Muscle of leg (tissue), 11 donors: Measurements from ENCODE around the gene COMMD4. TPM values are rescaled to one million over a fixed set of nuclear protein-coding genes. Genes with fewer than 3 reads are reported as not detected.
A peak's percentile ranks its signal among the peaks of the same experiment; 100 is the strongest.
"Not testable (repeated sequence)": the region's sequence is repeated elsewhere in the genome, so short reads cannot be mapped to it uniquely, and the experiment has no call there.

Source experiments
- DNase-seq: peaks from one replicate; pipeline ENCODE4 v3.0.0; 2013
- H3K27ac ChIP-seq: one replicate; pipeline ENCODE4 v1.5.1; 2013; ENCODE audit warnings: mild to moderate bottlenecking, low read length, control low read depth
- H3K27me3 ChIP-seq: one replicate; pipeline ENCODE4 v1.6.1; 2013; ENCODE audit warnings: low read length; ENCODE audit not compliant: control insufficient read depth, insufficient read depth
- H3K36me3 ChIP-seq: one replicate; pipeline ENCODE4 v1.6.1; 2013; ENCODE audit warnings: low read length; ENCODE audit not compliant: control insufficient read depth, insufficient read depth
- H3K4me1 ChIP-seq: one replicate; pipeline ENCODE4 v1.6.1; 2013; ENCODE audit warnings: low read length; ENCODE audit not compliant: control insufficient read depth, insufficient read depth
- H3K4me3 ChIP-seq: one replicate; pipeline ENCODE4 v1.5.1; 2013; ENCODE audit warnings: low read length, control low read depth
- H3K9me3 ChIP-seq: replicated peaks from 2 replicates; pipeline ENCODE4 v1.6.1; 2013; ENCODE audit warnings: low read depth, low read length; ENCODE audit not compliant: control insufficient read depth
- WGBS: methylation state at CpG from one replicate; pipeline ENCODE4 v1.1.5; 2013; ENCODE audit warnings: missing lambda C conversion rate; ENCODE audit not compliant: insufficient coverage; 5-methylcytosine and 5-hydroxymethylcytosine counted together
- polyA plus RNA-seq, 8 donors: library from polyadenylated mRNA; unstranded; fragments of 120-200 nt; gene quantifications; one replicate each; pipeline versions ENCODE4 v1.2.1 to v1.2.3, GENCODE V29; 2013; ENCODE audit warnings: inconsistent platforms in 1 of 8, low replicate concordance in 1 of 8; ENCODE audit not compliant: insufficient read length in 8 of 8, insufficient read depth in 1 of 8
- total RNA-seq: library from RNA; stranded (reverse); fragments of 120-200 nt; gene quantifications from one replicate; pipeline ENCODE4 v1.2.4, GENCODE V29; 2013

COMMD4 gene
- total and polyA plus RNA-seq, 9 donors = 43.4 to 57.4 (median 52.3) TPM

- no peaks in the 10 kb centered on the region for H3K9me3 ChIP-seq
- peak; percentile 54 for DNase-seq
- peaks cover 36% of the 10 kb centered on the region for H3K27me3 ChIP-seq
- H3K36me3 ChIP-seq = no peaks in the 10 kb centered on the region
- no peak overlapping the region for H3K27ac ChIP-seq
- peak overlapping the region; percentile 65 for H3K4me3 ChIP-seq
- peaks cover 24% of the 10 kb centered on the region for H3K4me1 ChIP-seq
- WGBS = 1% methylated on average over 46 of the region's 65 CpGs
Measured at GRCh38 chr15:75347222-75348033, 11.6 kb downstream of the COMMD4 start.

GRCh38 chr15:75348034-75348561 is 12.2 kb downstream of the COMMD4 start:
- no peak for DNase-seq
- Histone ChIP-seq H3K4me3 (peak overlapping the region; percentile 65), H3K27ac (peak overlapping the region; percentile 3), H3K27me3 (peaks cover 36% of the 10 kb centered on the region), H3K4me1 (peaks cover 24% of the 10 kb centered on the region), H3K9me3 (no peaks in the 10 kb centered on the region), H3K36me3 (no peaks in the 10 kb centered on the region)
- 1% methylated on average over 41 of the region's 45 CpGs for WGBS

- 23% methylated on average over 46 of the region's 46 CpGs for WGBS
- H3K4me3 ChIP-seq = peak overlapping the region; percentile 65
- H3K27ac ChIP-seq = peak overlapping the region; percentile 3
- peaks cover 2% of the 10 kb centered on the region for H3K36me3 ChIP-seq
- H3K27me3 ChIP-seq = peaks cover 36% of the 10 kb centered on the region
- DNase-seq = no peak
- no peaks in the 10 kb centered on the region for H3K9me3 ChIP-seq
- peaks cover 24% of the 10 kb centered on the region for H3K4me1 ChIP-seq
Measured at GRCh38 chr15:75348562-75349350, 12.9 kb downstream of the COMMD4 start.

- peaks cover 21% of the 10 kb centered on the region for H3K4me1 ChIP-seq
- not testable (repeated sequence) for H3K4me3 ChIP-seq, H3K36me3 ChIP-seq, H3K27ac ChIP-seq, DNase-seq, H3K9me3 ChIP-seq
- WGBS = 86% methylated on average over 8 of the region's 8 CpGs
- peaks cover 36% of the 10 kb centered on the region for H3K27me3 ChIP-seq
Measured at GRCh38 chr15:75349351-75349669, 13.4 kb downstream of the COMMD4 start.

- Histone ChIP-seq H3K9me3 (no peaks in the 10 kb centered on the region), H3K27ac (no peak overlapping the region), H3K36me3 (peaks cover 12% of the 10 kb centered on the region), H3K27me3 (peaks cover 36% of the 10 kb centered on the region), H3K4me3 (no peak overlapping the region), H3K4me1 (peaks cover 21% of the 10 kb centered on the region)
- WGBS = 74% methylated on average over 7 of the region's 9 CpGs
- no peak for DNase-seq
Measured at GRCh38 chr15:75349851-75350588, 14.2 kb downstream of the COMMD4 start.

- H3K27ac ChIP-seq = no peak overlapping the region
- H3K9me3 ChIP-seq = no peaks in the 10 kb centered on the region
- H3K4me3 ChIP-seq = no peak overlapping the region
- peaks cover 19% of the 10 kb centered on the region for H3K36me3 ChIP-seq
- no peak for DNase-seq
- H3K27me3 ChIP-seq = peaks cover 36% of the 10 kb centered on the region
- H3K4me1 ChIP-seq = peaks cover 21% of the 10 kb centered on the region
- 43% methylated on average over 3 of the region's 7 CpGs for WGBS
Measured at GRCh38 chr15:75350601-75351361, 14.9 kb downstream of the COMMD4 start.

GRCh38 chr15:75352186-75353080 is 16.6 kb downstream of the COMMD4 start:
- Histone ChIP-seq H3K27ac (no peak overlapping the region), H3K4me1 (peaks cover 14% of the 10 kb centered on the region), H3K4me3 (no peak overlapping the region), H3K27me3 (peaks cover 23% of the 10 kb centered on the region), H3K9me3 (no peaks in the 10 kb centered on the region), H3K36me3 (peaks cover 32% of the 10 kb centered on the region)
- 88% methylated on average over 10 of the region's 16 CpGs for WGBS
- DNase-seq = no peak

GRCh38 chr15:75353604-75354003 is 17.7 kb downstream of the COMMD4 start:
- peaks cover 40% of the 10 kb centered on the region for H3K36me3 ChIP-seq
- no peak overlapping the region for H3K27ac ChIP-seq
- no peaks in the 10 kb centered on the region for H3K9me3 ChIP-seq
- H3K4me1 ChIP-seq = peaks cover 5% of the 10 kb centered on the region
- 95% methylated on average over 6 of the region's 7 CpGs for WGBS
- no peak for DNase-seq
- peaks cover 13% of the 10 kb centered on the region for H3K27me3 ChIP-seq
- no peak overlapping the region for H3K4me3 ChIP-seq

GRCh38 chr15:75354454-75354853 is 18.6 kb downstream of the COMMD4 start:
- Histone ChIP-seq H3K9me3 (no peaks in the 10 kb centered on the region), H3K4me1 (no peaks in the 10 kb centered on the region), H3K4me3 (no peak overlapping the region), H3K27ac (no peak overlapping the region), H3K36me3 (peaks cover 49% of the 10 kb centered on the region), H3K27me3 (peaks cover 5% of the 10 kb centered on the region)
- no peak for DNase-seq
- 96% methylated on average over 4 of the region's 7 CpGs for WGBS
